ENCODE measurements around the gene HIGD2A. TPM values are rescaled to one million over a fixed set of nuclear protein-coding genes. Genes with fewer than 3 reads are reported as not detected.
"Not testable (repeated sequence)": the region's sequence is repeated elsewhere in the genome, so short reads cannot be mapped to it uniquely, and the experiment has no call there.

HIGD2A gene
- polyA plus RNA-seq, 1 of the 3 experiments (the other 2 are of a cell fraction) = 211 TPM

- no peak overlapping the region for H3K4me2 ChIP-seq
- H3K27ac ChIP-seq (ENCODE audit: low read depth in 2 of 2, low read length in 1 of 2) = no peak overlapping the region
- peaks cover 0 to 9% of the 10 kb centered on the region in 2 experiments for H3K36me3 ChIP-seq (replicated peaks in 1 of 2; ENCODE audit: control insufficient read depth in 1 of 2, insufficient read depth in 2 of 2, low read length in 1 of 2)
- no peaks in the 10 kb centered on the region for H4K20me1 ChIP-seq (ENCODE audit: insufficient read depth)
- peak; percentile 5 for DNase-seq
- no peaks in the 10 kb centered on the region for H3K9me2 ChIP-seq
- H3K4me3 ChIP-seq (ENCODE audit: low read depth in 2 of 2, low read length in 1 of 2) = no peak overlapping the region
- POLR2A ChIA-PET = no interaction called here
- H3K4me1 ChIP-seq (ENCODE audit: control insufficient read depth in 1 of 2, insufficient read depth in 2 of 2, low read depth in 1 of 2, low read length in 1 of 2) = no peaks in the 10 kb centered on the region
- H3K9ac ChIP-seq = no peak overlapping the region
- H3K79me2 ChIP-seq (ENCODE audit: insufficient read depth) = peaks cover 3% of the 10 kb centered on the region; the same call in 1 of the 2 replicates
- WGBS (ENCODE audit: low lambda C conversion rate) = 98% methylated on average over 5 of the region's 6 CpGs
- no peaks in the 10 kb centered on the region for H3K27me3 ChIP-seq (ENCODE audit: insufficient read depth)
- CTCF ChIA-PET = interaction anchor here (1.5 to 2.1 kb wide), 2 partner anchors 8 to 9 kb away, joined by 6 to 11 read pairs; partner anchors contain the start of gene CLTB
- H2AFZ ChIP-seq (ENCODE audit: low read depth) = no peak overlapping the region
- TF ChIP-seq REST (IDR thresholded peaks at IDR 0.05; ENCODE audit: low read depth, low read length) (no peak), MXI1 (IDR thresholded peaks at IDR 0.05; ENCODE audit: low read depth, low read length) (no peak), TAF1 (IDR thresholded peaks at IDR 0.05; ENCODE audit: borderline replicate concordance, low read depth, low read length) (no peak), PBX3 (IDR thresholded peaks at IDR 0.05) (no peak), IRF3 (IDR thresholded peaks at IDR 0.05; ENCODE audit: low read depth, low read length) (no peak), NFIC (IDR thresholded peaks at IDR 0.05; ENCODE audit: borderline replicate concordance) (no peak)
- H3K9me3 ChIP-seq = no peaks in the 10 kb centered on the region
- H3F3A ChIP-seq (replicated peaks; ENCODE audit: insufficient read depth) = no peaks in the 10 kb centered on the region
These were observed 19.1 kb downstream of the HIGD2A start for GRCh38 chr5:176407456-176408251.

- DNase-seq; H3K27ac ChIP-seq (ENCODE audit: low read depth in 2 of 2, low read length in 1 of 2); H3K4me3 ChIP-seq (ENCODE audit: low read depth in 2 of 2, low read length in 1 of 2); H3K79me2 ChIP-seq (ENCODE audit: insufficient read depth); H3K9me3 ChIP-seq; H4K20me1 ChIP-seq (ENCODE audit: insufficient read depth); POLR2A ChIA-PET; H3K9ac ChIP-seq; H3K27me3 ChIP-seq (ENCODE audit: insufficient read depth); H3K9me2 ChIP-seq; H3F3A ChIP-seq (replicated peaks; ENCODE audit: insufficient read depth); H3K4me1 ChIP-seq (ENCODE audit: control insufficient read depth in 1 of 2, insufficient read depth in 2 of 2, low read depth in 1 of 2, low read length in 1 of 2); H2AFZ ChIP-seq (ENCODE audit: low read depth); H3K4me2 ChIP-seq; H3K36me3 ChIP-seq (replicated peaks in 1 of 2; ENCODE audit: control insufficient read depth in 1 of 2, insufficient read depth in 2 of 2, low read length in 1 of 2): not testable (repeated sequence)
- CTCF ChIA-PET = interaction anchor here (0.6 to 2.1 kb wide), 2 partner anchors 9 to 678 kb away, joined by 3 to 11 read pairs; partner anchors contain the start of gene CLTB
- WGBS (ENCODE audit: low lambda C conversion rate) = 93% methylated on average over 10 of the region's 10 CpGs
These were observed 19.7 kb downstream of the HIGD2A start for GRCh38 chr5:176408252-176408573.

All from SK-N-SH (cell line).